HL-60 (cell line): Measurements from ENCODE around the gene STIM2.

Source experiments
- DNase-seq, 2 experiments: peaks; one replicate each; pipeline ENCODE4 v3.0.0-alpha.2; 2010 to 2020; ENCODE audit warnings: low read depth in 1 of 2, low spot score in 1 of 2
- H3K27ac ChIP-seq: fragments of 250-450 bp; sonication (Bioruptor Pico); replicated peaks from 2 replicates; pipeline ENCODE4 v1.5.1; 2020; ENCODE audit warnings: mild to moderate bottlenecking, moderate library complexity
- H3K27me3 ChIP-seq: fragments of 250-450 bp; sonication (Bioruptor Pico); 2 replicates; pipeline ENCODE4 v1.5.1; 2021; ENCODE audit warnings: mild to moderate bottlenecking, moderate library complexity; ENCODE audit not compliant: insufficient read depth, poor library complexity, severe bottlenecking
- H3K4me3 ChIP-seq: replicated peaks from 2 replicates; pipeline ENCODE4 v1.5.1; 2011; ENCODE audit warnings: mild to moderate bottlenecking, control low read depth, low read length; ENCODE audit not compliant: insufficient read depth
- CTCF ChIP-seq: IDR thresholded peaks from one replicate; pipeline ENCODE4 v1.5.1; 2011; ENCODE audit warnings: low read length, control low read depth, inconsistent platforms; ENCODE audit not compliant: insufficient read depth
- GABPA ChIP-seq: IDR thresholded peaks from 2 replicates; pipeline ENCODE4 v1.6.1; 2012; ENCODE audit warnings: low read depth
- POLR2AphosphoS5 ChIP-seq: IDR thresholded peaks from 2 replicates; pipeline ENCODE4 v1.6.1; 2012; ENCODE audit warnings: low read depth
- SPI1 ChIP-seq: IDR thresholded peaks from 2 replicates; pipeline ENCODE4 v1.6.1; 2012; ENCODE audit warnings: low read depth, mild to moderate bottlenecking, borderline replicate concordance
- TF ChIP-seq, protein P1 (sequence below): IDR thresholded peaks from 2 replicates; pipeline ENCODE4 v1.6.1; 2012; ENCODE audit warnings: low read depth; ENCODE audit not compliant: insufficient replicate concordance

STIM2 gene

DNA sequence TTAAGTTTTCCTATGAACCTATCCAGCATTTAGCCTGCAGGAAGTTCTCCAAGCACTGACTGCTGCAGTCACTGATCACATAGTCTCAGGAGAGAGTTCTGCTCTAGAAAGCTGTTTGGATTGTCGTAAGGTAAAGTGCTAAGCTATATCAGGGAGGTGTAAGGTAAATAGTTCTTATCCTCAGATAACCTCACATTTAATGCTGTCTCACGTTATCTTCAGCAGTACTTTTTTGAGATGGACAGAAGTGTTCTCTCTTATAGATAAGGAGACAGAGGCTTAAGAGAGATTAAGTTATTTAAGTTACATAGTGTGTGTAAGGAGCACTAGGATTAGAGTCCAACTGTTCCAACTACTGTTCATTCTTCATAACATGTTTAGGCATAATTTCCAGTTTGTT lies 77.9 kb downstream of the STIM2 start:
- H3K4me3 ChIP-seq: no peak overlapping the region
- DNase-seq: no peak
- TF ChIP-seq POLR2AphosphoS5: no peak
- TF ChIP-seq GABPA: no peak
- TF ChIP-seq, protein P1, sequence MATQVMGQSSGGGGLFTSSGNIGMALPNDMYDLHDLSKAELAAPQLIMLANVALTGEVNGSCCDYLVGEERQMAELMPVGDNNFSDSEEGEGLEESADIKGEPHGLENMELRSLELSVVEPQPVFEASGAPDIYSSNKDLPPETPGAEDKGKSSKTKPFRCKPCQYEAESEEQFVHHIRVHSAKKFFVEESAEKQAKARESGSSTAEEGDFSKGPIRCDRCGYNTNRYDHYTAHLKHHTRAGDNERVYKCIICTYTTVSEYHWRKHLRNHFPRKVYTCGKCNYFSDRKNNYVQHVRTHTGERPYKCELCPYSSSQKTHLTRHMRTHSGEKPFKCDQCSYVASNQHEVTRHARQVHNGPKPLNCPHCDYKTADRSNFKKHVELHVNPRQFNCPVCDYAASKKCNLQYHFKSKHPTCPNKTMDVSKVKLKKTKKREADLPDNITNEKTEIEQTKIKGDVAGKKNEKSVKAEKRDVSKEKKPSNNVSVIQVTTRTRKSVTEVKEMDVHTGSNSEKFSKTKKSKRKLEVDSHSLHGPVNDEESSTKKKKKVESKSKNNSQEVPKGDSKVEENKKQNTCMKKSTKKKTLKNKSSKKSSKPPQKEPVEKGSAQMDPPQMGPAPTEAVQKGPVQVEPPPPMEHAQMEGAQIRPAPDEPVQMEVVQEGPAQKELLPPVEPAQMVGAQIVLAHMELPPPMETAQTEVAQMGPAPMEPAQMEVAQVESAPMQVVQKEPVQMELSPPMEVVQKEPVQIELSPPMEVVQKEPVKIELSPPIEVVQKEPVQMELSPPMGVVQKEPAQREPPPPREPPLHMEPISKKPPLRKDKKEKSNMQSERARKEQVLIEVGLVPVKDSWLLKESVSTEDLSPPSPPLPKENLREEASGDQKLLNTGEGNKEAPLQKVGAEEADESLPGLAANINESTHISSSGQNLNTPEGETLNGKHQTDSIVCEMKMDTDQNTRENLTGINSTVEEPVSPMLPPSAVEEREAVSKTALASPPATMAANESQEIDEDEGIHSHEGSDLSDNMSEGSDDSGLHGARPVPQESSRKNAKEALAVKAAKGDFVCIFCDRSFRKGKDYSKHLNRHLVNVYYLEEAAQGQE: no peak
- no peak for TF ChIP-seq SPI1
- no peak for TF ChIP-seq CTCF
- no peak overlapping the region for H3K27ac ChIP-seq
- no peaks in the 10 kb centered on the region for H3K27me3 ChIP-seq

DNA sequence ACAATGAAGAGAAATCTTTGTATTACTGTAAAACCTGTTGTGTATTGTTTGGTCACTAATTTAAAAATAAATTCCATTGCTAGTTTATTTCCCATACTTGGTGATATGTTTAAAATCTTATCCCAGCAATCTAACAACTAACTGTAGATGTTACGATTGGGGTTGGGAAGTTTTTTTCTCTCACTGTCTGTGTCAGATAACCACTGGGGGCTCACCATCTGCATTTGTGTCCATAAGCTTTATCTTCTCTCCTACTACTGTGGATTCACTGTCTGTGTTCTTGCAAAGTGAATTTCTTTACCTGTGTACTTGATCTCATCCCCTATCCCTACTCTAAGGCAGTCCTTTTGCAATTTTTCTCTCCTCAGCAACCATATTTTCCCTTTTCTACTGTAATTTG lies 81.3 kb downstream of the STIM2 start:
- Histone ChIP-seq H3K4me3 (no peak overlapping the region), H3K27ac (no peak overlapping the region), H3K27me3 (no peaks in the 10 kb centered on the region)
- TF ChIP-seq GABPA: no peak
- no peak for DNase-seq

DNA sequence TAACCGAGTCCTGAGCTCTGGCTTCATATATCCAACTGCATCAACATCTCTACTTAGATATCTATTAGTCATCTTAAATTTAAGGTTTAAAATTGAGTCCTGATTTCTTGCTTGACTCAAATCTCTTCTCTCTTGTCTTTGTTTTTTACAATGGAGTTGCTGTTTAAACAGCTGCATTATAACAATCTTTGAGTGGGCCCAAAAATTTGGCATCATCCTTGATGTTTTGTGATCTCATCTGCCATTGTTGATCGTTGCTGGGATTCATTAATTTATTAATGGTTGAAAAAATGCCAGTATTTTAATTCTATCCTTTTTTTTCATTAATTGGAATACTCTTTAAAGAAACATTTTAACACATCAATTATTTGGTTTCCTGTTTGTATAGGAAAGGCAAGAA lies 82.2 kb downstream of the STIM2 start:
- no peak for DNase-seq
- Histone ChIP-seq H3K4me3 (no peak overlapping the region), H3K27me3 (no peaks in the 10 kb centered on the region), H3K27ac (no peak overlapping the region)
- TF ChIP-seq, protein P1: no peak
- TF ChIP-seq GABPA (no peak), POLR2AphosphoS5 (no peak), CTCF (no peak), SPI1 (no peak)

- Histone ChIP-seq H3K27me3 (no peaks in the 10 kb centered on the region), H3K4me3 (no peak overlapping the region), H3K27ac (no peak overlapping the region)
- TF ChIP-seq SPI1 (no peak), POLR2AphosphoS5 (no peak), CTCF (no peak)
- TF ChIP-seq, protein P1: no peak
- DNase-seq: no peak
Measured at GRCh38 chr4:26943391-26943790, 82.8 kb downstream of the STIM2 start.
